Lower lobe of right lung (tissue), 2 donors: ENCODE measurements around the gene SLC41A3. TPM values are rescaled to one million over a fixed set of nuclear protein-coding genes. Genes with fewer than 3 reads are reported as not detected.

Source experiments
- ATAC-seq, 2 donors: fragments of 200-7000 bp; cut with Tn5 transposase; one replicate each; pipeline ENCODE4 v1.9.1; 2020 to 2022; ENCODE audit warnings: mild to moderate bottlenecking in 2 of 2, moderate library complexity in 2 of 2
- DNase-seq: peaks from one replicate; pipeline ENCODE4 v3.0.0-alpha.2; 2020
- H3K27ac ChIP-seq: fragments of 200-600 bp; one replicate; pipeline ENCODE4 v1.8.0; 2022
- H3K27me3 ChIP-seq: fragments of 200-600 bp; one replicate; pipeline ENCODE4 v1.8.0; 2022; ENCODE audit warnings: low read depth
- H3K36me3 ChIP-seq: fragments of 200-600 bp; one replicate; pipeline ENCODE4 v1.8.0; 2022; ENCODE audit warnings: mild to moderate bottlenecking
- H3K4me1 ChIP-seq: fragments of 200-600 bp; one replicate; pipeline ENCODE4 v1.8.0; 2022
- H3K4me3 ChIP-seq: fragments of 200-600 bp; one replicate; pipeline ENCODE4 v1.8.0; 2022; ENCODE audit warnings: mild to moderate bottlenecking
- H3K9me3 ChIP-seq: fragments of 200-600 bp; one replicate; pipeline ENCODE4 v1.8.0; 2022
- CTCF ChIP-seq: fragments of 200-600 bp; IDR thresholded peaks from one replicate; pipeline ENCODE4 v1.8.0; 2022; ENCODE audit warnings: antibody characterized with exemption, mild to moderate bottlenecking
- intact Hi-C: fragments of 100-400 bp; cut with DNase I; formaldehyde crosslinking; loops from one replicate; pipeline ENCODE4 v1.11.0; 2022
- total RNA-seq: library from RNA; stranded (reverse); fragmentation: NEBNext Ultra II Directional; extraction: Animal tissue kit (Norgen Biotek cat#: 25700); gene quantifications from one replicate; pipeline ENCODE4 v1.2.1, GENCODE V29; 2021
- donor health status: DM: no; HTN: yes; CAD: no; lungs with severe emphysema.

The SLC41A3 gene
- total RNA-seq, 1 donor from 2014 or later, result 36.2 TPM

- Histone ChIP-seq H3K36me3 (peaks cover 21% of the 10 kb centered on the region), H3K4me1 (no peaks in the 10 kb centered on the region), H3K9me3 (peaks cover 3% of the 10 kb centered on the region), H3K4me3 (no peak overlapping the region), H3K27ac (no peak overlapping the region), H3K27me3 (no peaks in the 10 kb centered on the region)
- DNase-seq (no peak), ATAC-seq (no peak)
- intact Hi-C loops, result no loop called here
- TF ChIP-seq CTCF, result no peak
Measured at GRCh38 chr3:126022741-126023359, 61.1 kb downstream of the SLC41A3 start.

GRCh38 chr3:126021702-126022101, 62.2 kb downstream of the SLC41A3 start:
- Histone ChIP-seq H3K27me3 (no peaks in the 10 kb centered on the region), H3K27ac (no peak overlapping the region), H3K4me3 (no peak overlapping the region), H3K9me3 (no peaks in the 10 kb centered on the region), H3K4me1 (no peaks in the 10 kb centered on the region), H3K36me3 (peaks cover 21% of the 10 kb centered on the region)
- no peak for TF ChIP-seq CTCF
- no peak for ATAC-seq
- intact Hi-C loops, result no loop called here
- DNase-seq, result no peak

- DNase-seq, result no peak
- Histone ChIP-seq H3K9me3 (no peaks in the 10 kb centered on the region), H3K36me3 (peaks cover 25% of the 10 kb centered on the region), H3K4me1 (no peaks in the 10 kb centered on the region), H3K27ac (no peak overlapping the region), H3K4me3 (no peak overlapping the region), H3K27me3 (no peaks in the 10 kb centered on the region)
- intact Hi-C loops, result no loop called here
- no peak for TF ChIP-seq CTCF
- no peak for ATAC-seq
Measured at GRCh38 chr3:126021224-126021623, 62.7 kb downstream of the SLC41A3 start.

GRCh38 chr3:126019683-126020082, 64.2 kb downstream of the SLC41A3 start:
- TF ChIP-seq CTCF, result no peak
- Histone ChIP-seq H3K36me3 (peaks cover 26% of the 10 kb centered on the region), H3K4me1 (no peaks in the 10 kb centered on the region), H3K27me3 (no peaks in the 10 kb centered on the region), H3K9me3 (no peaks in the 10 kb centered on the region), H3K27ac (no peak overlapping the region), H3K4me3 (no peak overlapping the region)
- intact Hi-C loops, result no loop called here
- DNase-seq (no peak), ATAC-seq (no peak)

- H3K9me3 ChIP-seq, result no peaks in the 10 kb centered on the region
- H3K27me3 ChIP-seq, result no peaks in the 10 kb centered on the region
- H3K27ac ChIP-seq, result no peak overlapping the region
- ATAC-seq (no peak), DNase-seq (no peak)
- no peak for TF ChIP-seq CTCF
- intact Hi-C loops, result no loop called here
- no peaks in the 10 kb centered on the region for H3K4me1 ChIP-seq
- peaks cover 27% of the 10 kb centered on the region for H3K36me3 ChIP-seq
- no peak overlapping the region for H3K4me3 ChIP-seq
Measured at GRCh38 chr3:126018995-126019394, 64.9 kb downstream of the SLC41A3 start.
